Loucy (cell line): Measurements from ENCODE around the gene CAPZA2.

Experiments used
- H2AFZ ChIP-seq: fragments of 200-600 bp; sonication (generic); 2 replicates; pipeline ENCODE4 v1.6.0; 2016; ENCODE audit warnings: antibody characterized with exemption, mild to moderate bottlenecking, low read length, moderate library complexity
- H3F3A ChIP-seq: fragments of 200-600 bp; 2 replicates; pipeline ENCODE4 v1.6.0; 2016; ENCODE audit warnings: antibody characterized with exemption, low read depth, mild to moderate bottlenecking
- H3K27me3 ChIP-seq: fragments of 200-600 bp; sonication (generic); 2 replicates; pipeline ENCODE4 v1.6.1; 2014; ENCODE audit warnings: low read length, mild to moderate bottlenecking; ENCODE audit not compliant: insufficient read depth, poor library complexity, severe bottlenecking
- H3K36me3 ChIP-seq: fragments of 200-600 bp; sonication (generic); 2 replicates; pipeline ENCODE4 v1.6.1; 2016; ENCODE audit warnings: low read length; ENCODE audit not compliant: insufficient read depth
- H3K4me1 ChIP-seq: fragments of 200-600 bp; sonication (generic); 2 replicates; pipeline ENCODE4 v1.5.1; 2014; ENCODE audit warnings: low read length, mild to moderate bottlenecking; ENCODE audit not compliant: insufficient read depth, poor library complexity, severe bottlenecking
- H3K4me2 ChIP-seq: fragments of 200-600 bp; sonication (generic); 2 replicates; pipeline ENCODE4 v1.6.0; 2014; ENCODE audit warnings: antibody characterized with exemption, low read length, low read depth, mild to moderate bottlenecking; ENCODE audit not compliant: poor library complexity, severe bottlenecking
- H3K4me3 ChIP-seq: fragments of 200-600 bp; sonication (generic); 2 replicates; pipeline ENCODE4 v1.5.1; 2014; ENCODE audit warnings: low read length, mild to moderate bottlenecking, mixed read lengths; ENCODE audit not compliant: poor library complexity, severe bottlenecking
- H3K79me2 ChIP-seq: fragments of 200-600 bp; sonication (generic); 2 replicates; pipeline ENCODE4 v1.6.1; 2014; ENCODE audit warnings: low read length; ENCODE audit not compliant: insufficient read depth
- H3K9ac ChIP-seq: fragments of 200-600 bp; sonication (generic); 2 replicates; pipeline ENCODE4 v1.6.0; 2014; ENCODE audit warnings: mild to moderate bottlenecking, low read depth, low read length, moderate library complexity; ENCODE audit not compliant: poor library complexity, severe bottlenecking
- H3K9me2 ChIP-seq: fragments of 200-600 bp; sonication (generic); replicated peaks from 2 replicates; pipeline ENCODE4 v1.6.1; 2016; ENCODE audit warnings: low read depth, low read length, mixed read lengths
- H3K9me3 ChIP-seq: fragments of 200-600 bp; sonication (generic); 2 replicates; pipeline ENCODE4 v1.6.1; 2014; ENCODE audit warnings: mild to moderate bottlenecking, antibody characterized with exemption, low read length, low read depth; ENCODE audit not compliant: insufficient read depth
- H4K20me1 ChIP-seq: fragments of 200-600 bp; sonication (generic); 2 replicates; pipeline ENCODE4 v1.6.0; 2014; ENCODE audit warnings: antibody characterized with exemption, low read length, mild to moderate bottlenecking; ENCODE audit not compliant: insufficient read depth, poor library complexity, severe bottlenecking
- EZH2phosphoT487 ChIP-seq: fragments of 200-600 bp; IDR thresholded peaks from 2 replicates; pipeline ENCODE4 v1.6.1; 2018; ENCODE audit warnings: antibody characterized with exemption, mild to moderate bottlenecking, moderate library complexity, borderline replicate concordance
- TF ChIP-seq, protein P1 (sequence below): fragments of 200-600 bp; sonication (generic); conservative IDR thresholded peaks from 2 replicates; pipeline ENCODE4 v1.5.1; 2014; ENCODE audit warnings: mild to moderate bottlenecking, antibody characterized with exemption, low read length

The CAPZA2 gene

DNA sequence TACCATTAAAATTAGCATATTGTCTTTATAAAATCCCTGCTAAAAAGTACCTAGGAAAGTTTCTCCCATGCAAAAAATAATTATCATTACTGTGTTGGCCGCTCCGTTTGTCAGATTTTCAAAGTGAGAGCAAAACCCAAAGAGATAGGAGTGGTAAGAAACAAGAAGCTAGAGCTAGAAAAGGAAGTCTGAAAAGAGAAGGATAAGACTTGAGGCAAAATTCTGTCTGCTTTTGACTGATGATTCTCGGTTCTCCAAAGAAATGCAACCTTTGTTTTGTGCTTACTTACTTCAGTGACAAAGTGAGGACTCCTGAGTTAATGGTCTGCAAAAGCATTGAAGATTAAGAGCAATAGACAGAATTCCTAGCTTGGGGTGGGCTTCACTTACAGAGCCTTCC is 33.3 kb upstream of the CAPZA2 start:
- Histone ChIP-seq H2AFZ (peak overlapping the region; percentile 85), H3K79me2 (no peaks in the 10 kb centered on the region), H3K9me3 (no peaks in the 10 kb centered on the region), H3K9ac (no peak overlapping the region), H3K4me1 (no peaks in the 10 kb centered on the region), H4K20me1 (no peaks in the 10 kb centered on the region), H3K4me2 (no peak overlapping the region), H3K36me3 (no peaks in the 10 kb centered on the region), H3K9me2 (no peaks in the 10 kb centered on the region), H3K4me3 (no peak overlapping the region), H3F3A (no peaks in the 10 kb centered on the region), H3K27me3 (no peaks in the 10 kb centered on the region)
- TF ChIP-seq EZH2phosphoT487 = no peak
- TF ChIP-seq, protein P1, sequence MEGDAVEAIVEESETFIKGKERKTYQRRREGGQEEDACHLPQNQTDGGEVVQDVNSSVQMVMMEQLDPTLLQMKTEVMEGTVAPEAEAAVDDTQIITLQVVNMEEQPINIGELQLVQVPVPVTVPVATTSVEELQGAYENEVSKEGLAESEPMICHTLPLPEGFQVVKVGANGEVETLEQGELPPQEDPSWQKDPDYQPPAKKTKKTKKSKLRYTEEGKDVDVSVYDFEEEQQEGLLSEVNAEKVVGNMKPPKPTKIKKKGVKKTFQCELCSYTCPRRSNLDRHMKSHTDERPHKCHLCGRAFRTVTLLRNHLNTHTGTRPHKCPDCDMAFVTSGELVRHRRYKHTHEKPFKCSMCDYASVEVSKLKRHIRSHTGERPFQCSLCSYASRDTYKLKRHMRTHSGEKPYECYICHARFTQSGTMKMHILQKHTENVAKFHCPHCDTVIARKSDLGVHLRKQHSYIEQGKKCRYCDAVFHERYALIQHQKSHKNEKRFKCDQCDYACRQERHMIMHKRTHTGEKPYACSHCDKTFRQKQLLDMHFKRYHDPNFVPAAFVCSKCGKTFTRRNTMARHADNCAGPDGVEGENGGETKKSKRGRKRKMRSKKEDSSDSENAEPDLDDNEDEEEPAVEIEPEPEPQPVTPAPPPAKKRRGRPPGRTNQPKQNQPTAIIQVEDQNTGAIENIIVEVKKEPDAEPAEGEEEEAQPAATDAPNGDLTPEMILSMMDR = no peak

DNA sequence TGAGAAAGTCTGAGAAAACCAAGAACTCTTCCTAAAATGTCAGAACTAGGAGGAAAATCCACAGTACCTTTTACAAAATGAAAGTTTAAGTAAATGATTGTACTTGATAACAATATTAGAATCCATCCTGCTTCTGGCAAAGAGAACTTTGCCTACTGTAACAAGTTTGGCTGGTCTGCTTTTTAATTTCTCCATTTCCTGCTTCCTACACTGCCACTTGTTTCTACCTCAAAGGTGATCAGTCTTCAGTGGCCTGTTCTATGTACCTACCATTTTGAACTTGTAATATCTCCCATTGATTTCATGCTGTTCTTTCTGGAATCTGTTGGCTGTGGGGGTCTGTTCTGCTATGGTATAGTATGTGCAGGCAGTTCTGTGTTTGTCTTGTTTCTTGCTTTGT is 32.9 kb upstream of the CAPZA2 start:
- H3F3A ChIP-seq = no peaks in the 10 kb centered on the region
- no peak overlapping the region for H3K4me2 ChIP-seq
- H3K9me2 ChIP-seq = no peaks in the 10 kb centered on the region
- no peaks in the 10 kb centered on the region for H3K79me2 ChIP-seq
- peak overlapping the region; percentile 85 for H2AFZ ChIP-seq
- no peaks in the 10 kb centered on the region for H3K9me3 ChIP-seq
- no peak overlapping the region for H3K9ac ChIP-seq
- TF ChIP-seq, protein P1 = no peak
- TF ChIP-seq EZH2phosphoT487 = no peak
- H3K36me3 ChIP-seq = no peaks in the 10 kb centered on the region
- H3K4me3 ChIP-seq = no peak overlapping the region
- no peaks in the 10 kb centered on the region for H3K4me1 ChIP-seq
- H3K27me3 ChIP-seq = no peaks in the 10 kb centered on the region
- H4K20me1 ChIP-seq = no peaks in the 10 kb centered on the region

DNA sequence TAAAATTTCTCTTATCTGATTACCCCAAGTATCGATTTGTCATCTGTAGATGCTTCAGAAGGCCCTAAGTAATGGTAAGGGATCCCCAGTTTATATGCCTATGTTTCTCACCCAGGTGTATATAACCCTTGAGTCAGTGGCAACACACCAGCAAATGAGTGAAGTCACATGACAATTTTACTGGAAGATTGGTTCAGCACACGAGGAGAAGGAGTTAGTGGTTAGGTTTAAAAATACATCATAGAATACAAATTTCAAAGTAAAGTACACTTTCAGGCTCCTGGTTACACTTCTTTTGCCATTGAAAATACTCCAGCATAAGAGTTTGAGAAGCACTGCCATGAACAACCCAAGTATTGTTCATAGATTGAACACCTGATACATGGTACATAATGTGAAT is 29.7 kb upstream of the CAPZA2 start:
- Histone ChIP-seq H3K9ac (no peak overlapping the region), H3K4me2 (no peak overlapping the region), H3K79me2 (no peaks in the 10 kb centered on the region), H3K4me1 (no peaks in the 10 kb centered on the region), H3K27me3 (no peaks in the 10 kb centered on the region), H2AFZ (no peak overlapping the region), H3F3A (no peaks in the 10 kb centered on the region), H3K36me3 (no peaks in the 10 kb centered on the region), H3K9me2 (no peaks in the 10 kb centered on the region), H3K4me3 (no peak overlapping the region), H4K20me1 (no peaks in the 10 kb centered on the region), H3K9me3 (no peaks in the 10 kb centered on the region)
- TF ChIP-seq, protein P1 = no peak
